CD4-positive, alpha-beta T cell treated with Interleukin-17A for 4 hours (primary cell): Measurements from ENCODE around the gene CELSR3.

Experiments
- DNase-seq: peaks from one replicate; pipeline ENCODE4 v3.0.0-alpha.2; 2020; ENCODE audit warnings: mixed read lengths

Gene CELSR3

DNA sequence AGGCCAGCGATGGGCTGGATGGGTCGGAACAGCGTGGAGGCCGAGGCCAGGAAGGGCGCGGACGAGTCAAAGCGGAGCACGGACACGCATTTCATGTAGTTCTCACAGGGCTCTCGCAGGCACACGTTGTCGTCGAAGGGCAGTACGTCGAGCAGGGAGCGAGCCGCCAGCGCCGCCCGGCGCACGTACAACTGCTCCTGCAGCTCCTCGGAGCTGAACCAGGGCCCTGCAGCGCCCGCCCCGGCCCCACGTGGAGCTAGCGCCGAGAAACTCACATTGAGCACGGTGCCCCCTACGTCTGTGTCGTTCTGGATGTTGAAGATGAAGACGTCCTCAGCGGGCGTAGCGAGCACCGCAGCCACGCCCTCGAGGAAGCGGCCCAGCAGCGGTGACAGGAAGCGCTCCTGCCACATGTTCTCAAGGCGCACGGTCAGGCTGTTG lies 5.8 kb downstream of the CELSR3 start:
- peak; percentile 22 for DNase-seq

DNA sequence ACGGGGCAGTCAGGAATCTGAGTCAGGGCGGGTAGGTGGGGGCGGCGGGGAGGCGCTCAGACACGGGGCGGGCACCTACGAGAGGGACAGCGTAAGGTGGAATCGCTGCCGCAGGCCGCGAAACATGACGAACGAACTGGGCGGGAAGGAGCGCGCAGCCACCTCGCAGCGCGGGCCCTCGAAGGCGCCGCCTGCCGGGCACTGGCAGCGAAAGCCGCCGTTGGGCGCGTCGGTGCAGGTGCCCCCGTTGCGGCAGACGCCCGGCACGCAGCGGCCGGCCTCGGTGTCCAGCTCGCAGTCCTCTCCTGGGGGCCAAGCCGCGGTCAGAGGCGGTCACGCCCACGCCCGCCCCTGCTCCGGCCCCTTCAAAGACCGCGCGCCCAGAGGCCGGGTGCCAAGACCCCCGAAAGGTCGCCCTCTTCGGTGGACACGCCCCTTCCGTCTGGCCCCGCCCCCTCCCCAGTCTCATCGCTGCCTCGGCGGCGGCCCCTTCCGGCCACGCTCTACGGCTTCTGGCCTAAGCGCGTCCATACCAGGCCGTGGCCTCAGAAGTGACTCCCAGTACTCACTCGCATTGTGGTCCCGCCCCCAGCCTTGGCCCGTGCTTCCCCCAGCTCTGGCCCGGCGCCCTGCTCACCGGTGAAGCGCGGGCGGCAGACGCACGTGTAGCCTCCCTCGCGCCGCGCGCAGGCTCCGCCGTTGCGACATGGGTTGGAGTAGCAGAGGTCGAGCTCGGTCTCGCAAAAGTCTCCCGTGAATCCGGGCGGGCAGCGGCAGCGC lies 6.4 kb downstream of the CELSR3 start:
- peak; percentile 87 for DNase-seq

DNA sequence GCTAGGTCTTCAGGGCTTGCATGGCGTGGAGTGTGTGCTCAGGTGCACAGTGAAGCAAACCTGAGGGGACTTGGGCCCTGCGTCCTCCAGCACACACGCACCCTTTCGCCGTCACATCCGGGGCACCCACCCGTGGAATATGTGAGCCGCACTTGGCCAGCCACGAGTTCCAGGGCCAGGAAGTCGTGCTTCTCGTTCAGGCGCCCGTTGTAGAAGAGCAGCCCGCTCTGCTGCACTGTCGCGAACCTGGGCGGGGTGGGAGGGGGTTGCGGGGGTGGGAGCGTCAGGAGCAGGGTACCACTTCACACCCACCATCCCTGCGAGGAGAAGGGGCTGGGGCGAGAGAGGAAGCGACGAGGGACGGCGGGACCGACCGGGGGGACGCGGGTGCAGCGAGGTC lies 7.1 kb downstream of the CELSR3 start:
- DNase-seq: peak; percentile 59

DNA sequence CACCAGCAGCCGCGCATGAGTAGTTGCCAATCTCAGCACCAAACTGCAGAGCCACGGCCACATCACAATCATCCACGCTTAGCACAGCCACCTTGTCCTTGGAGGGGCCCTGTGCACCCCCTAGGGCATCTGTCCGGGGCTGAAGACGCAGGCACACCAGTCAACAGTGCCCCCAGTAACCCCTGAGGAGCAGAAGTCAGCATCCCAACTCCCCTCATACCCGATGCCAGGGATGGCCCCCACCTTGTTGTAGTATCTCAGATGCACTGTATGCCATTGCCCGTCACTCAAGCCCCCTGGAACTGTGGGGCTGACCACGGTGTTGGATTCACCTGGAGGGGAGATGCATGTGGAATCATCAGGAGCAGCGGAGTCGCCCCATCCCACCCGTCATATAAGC lies 7.6 kb downstream of the CELSR3 start:
- no peak for DNase-seq

DNA sequence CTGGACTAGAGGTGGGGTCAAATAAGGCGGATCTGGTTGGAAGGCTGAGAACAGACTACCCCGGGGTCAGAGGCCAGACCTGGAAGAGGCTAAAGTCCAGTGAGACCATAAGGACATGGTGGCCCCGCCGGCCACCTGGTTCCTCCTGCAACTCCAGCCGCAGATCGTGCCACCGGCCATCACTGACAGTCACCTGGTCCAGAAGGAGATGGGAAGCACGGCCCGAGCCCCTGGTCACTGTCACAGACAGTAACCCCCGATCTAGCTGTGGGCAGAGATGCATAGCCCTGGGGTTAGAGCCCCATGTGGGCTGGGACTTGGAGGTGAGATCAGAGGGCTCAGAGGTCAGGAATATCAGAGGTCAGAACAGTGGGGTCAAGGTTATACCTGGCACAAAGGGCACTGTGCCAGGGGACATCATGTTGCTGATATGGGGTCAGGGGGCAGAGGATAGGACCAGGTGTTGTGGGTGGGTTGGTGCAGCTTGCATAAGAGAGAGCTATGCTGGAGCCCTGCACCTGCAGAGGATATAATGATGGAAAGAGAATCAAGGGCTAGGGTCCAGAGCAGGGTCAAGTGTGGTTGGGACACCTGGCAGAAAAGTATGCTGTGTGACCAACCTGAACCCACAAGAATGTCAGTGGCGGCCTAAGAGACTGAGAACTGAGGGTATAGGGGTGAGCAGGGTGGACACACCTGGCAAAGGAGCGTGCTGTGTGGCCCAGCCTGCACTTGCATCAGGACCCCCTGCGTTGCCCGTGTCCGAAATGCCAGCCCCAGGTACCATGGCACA lies 9.6 kb downstream of the CELSR3 start:
- DNase-seq: no peak

DNA sequence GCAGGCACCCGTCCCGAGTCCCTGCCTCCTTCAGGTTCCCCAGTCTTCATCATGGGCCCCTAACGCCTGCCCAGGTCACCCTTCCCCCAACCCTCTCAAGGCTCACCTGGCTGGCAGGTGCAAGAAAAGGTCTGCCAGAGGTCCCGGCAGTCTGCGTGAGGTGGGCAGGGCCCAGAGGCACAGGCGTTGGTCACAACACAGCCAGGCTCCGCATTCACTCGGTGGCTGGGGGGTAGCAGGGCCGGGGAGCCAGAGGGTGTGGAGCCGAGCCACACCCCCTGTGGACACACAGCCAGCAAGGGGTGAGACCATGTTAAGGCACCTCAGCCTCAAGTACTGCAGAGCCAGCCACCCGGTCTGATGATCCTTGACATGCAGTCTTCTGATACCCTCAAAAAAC lies 10.9 kb downstream of the CELSR3 start:
- DNase-seq: no peak

DNA sequence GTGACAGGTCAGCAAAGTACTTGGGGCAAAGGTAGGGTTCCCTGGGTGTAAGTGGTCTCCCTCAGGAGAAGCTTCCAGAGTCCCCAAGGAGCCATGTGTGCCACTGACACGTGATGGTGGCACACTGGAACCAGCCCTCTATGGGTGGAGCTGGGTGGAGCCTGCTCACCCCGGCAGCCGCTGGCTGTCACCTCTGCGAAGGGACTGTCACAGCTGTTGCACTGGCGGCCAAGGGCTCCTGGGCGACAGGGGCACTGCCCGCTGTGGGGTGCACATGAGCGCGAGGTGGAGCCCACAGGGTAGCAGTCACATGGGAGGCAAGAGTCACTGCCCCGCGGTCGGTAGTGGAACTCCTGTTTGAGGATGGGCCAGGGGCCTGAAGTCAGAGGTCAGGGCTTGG lies 12.0 kb downstream of the CELSR3 start:
- DNase-seq: no peak

DNA sequence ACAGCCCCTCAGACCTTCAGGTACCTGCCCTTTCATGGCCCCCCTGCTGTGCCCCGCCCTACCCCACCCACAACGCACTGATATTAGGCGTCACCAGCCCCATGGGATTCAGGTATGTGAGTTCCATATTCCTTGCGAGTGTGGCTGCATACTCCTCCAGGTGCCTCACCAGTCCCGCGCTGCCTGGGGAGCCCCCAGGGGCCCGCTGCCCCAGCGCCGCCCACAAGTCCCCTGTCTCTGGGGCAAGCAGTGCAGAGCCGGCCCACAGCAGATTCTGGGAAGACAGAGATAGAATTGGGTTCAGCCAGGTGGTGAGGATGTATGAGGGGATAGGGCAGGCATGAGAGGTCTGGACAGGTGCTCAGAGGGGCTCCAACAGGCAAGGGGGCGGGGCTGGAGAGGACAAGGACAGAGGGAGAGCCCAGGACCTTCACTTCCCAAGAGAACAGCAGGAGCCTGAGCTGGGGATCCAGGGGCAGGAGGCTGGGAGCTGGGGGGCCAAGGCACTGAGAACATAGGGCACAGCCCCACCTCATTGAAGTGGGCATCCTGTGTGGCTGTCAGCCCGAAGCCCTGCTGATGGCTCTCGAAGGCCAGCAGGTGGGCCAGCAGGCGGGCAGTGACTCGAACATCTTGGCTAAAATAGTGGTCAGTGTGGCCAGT lies 14.4 kb downstream of the CELSR3 start:
- DNase-seq: no peak

DNA sequence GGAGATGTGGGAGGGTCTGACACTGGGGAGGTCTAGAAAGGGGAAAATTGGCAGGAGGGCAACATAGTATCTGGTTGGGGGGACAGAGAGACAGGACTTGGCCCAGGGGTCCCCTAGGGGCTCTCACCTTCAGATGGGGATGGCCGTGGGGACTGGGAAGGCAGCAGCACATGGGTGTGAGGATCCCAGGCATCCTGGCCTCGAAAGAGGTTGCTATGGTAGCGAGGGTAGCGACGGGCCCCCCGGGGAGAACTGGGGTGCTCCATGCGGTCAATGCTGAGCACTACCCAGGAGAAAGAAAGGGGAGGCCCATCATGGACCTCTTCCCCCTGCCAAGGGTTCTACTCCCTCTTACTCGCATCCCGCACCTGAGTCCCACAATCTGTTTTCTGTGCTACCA lies 15.0 kb downstream of the CELSR3 start:
- no peak for DNase-seq

DNA sequence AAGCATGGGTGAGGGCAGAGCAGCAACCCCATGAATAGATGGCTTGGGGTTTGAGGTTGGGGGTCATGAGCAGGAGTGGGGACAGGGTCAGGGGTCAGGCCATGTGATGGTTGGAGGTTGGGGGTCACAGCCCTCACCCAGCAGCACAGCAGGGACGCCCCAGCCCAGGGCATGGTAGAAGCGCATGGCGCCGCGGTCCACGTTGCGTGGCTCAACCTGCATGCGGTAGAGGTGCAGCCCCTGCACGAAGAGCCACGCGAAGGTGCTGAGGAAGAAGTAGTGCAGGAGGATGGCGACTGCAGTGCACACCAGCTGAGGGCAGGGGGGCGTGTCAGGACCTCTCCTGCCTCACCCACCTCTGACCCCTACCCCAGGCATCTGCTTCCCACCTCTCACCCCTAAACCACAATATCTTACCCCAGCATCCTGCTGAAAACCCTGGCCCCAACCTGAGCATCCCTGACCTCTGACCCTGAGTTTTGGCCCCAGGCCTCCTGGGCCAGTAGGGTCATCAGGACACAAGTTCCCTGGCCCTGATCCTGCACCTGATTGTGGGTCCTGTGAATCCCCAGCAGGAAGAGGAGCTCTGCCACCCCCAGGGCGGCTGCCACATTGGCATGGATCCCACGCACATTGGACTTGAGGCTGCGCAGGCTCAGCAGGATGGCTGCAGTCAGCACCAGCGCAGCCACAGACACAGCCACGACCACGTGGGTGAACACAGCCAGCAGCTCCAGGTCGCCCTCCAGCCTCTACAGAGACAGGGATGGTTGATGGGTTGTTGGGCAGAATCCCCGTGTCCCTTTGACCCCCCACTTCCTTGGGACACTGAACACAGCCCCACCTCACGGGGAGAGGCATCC lies 17.6 kb downstream of the CELSR3 start:
- DNase-seq: no peak

DNA sequence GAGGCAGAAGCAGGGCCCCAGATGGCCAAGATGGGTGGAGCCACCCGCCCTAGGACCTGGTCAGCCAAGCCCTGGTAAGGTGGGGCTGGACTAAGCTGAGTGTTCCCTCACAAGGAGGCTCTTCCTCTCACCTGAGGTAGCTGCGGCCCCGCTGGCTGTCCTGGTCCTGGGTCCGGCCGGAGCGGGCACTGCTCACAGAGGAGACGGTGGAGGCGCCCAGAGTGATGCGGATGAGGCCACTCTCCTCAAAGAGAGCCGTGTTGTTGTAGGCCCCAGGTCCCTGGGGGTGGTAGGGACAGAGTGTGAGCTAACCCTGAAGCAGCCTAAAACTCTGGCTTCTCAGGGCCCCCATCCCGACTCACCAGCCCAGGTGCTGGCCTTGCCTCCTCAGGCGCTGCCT lies 20.1 kb downstream of the CELSR3 start:
- DNase-seq: no peak

DNA sequence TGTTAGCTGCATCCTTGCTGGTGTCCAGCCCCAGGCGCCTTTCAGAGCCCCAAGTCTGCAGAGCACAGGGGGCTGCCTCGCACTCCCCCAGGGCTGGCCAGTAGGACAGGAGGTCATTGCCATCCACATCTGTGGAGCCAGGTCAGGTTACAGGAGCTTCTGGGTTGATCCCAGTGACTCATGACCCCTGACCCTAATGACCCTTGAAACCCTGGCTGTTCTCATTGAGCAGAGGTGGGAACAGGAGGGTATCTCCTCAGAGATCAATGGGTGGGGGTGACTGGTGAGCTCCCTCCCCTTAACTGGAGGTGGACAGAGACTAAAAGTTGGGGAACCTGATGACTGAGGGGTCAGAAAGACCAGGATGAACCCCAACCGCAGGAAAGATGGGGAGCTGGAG lies 21.3 kb downstream of the CELSR3 start:
- DNase-seq: no peak

DNA sequence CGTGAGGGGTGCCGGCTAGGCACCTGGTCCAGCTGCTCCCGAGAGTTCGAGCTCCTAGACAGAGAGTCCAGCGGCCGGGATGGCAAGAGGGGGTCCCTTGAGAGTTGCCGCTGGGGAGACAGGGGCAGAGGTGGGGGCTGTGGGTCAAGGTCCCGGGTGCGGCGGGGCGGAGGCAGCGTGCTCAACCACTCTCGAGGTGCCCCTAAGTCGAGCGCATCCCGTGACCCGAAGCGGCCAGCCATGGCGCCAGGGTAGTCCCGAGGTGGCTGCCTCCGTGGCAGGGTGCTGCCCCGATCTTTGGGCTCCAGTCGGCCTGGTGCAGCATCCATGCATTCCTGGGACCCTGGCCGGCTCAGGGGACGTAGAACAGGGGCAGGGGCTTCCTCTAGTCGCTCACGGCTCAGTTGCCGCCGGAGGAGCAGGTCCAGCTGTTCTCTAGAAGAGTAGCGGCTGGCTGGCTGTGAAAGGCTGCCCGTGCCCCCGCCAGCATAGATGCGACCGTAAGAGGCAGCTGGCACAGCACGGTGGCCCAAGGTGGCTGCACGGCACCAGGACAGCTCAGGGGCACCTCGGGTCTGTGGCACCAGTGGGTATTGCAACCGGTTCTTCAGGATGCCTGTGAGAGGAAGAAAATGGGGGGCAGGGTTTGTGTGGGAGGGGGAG lies 22.6 kb downstream of the CELSR3 start:
- DNase-seq: no peak

DNA sequence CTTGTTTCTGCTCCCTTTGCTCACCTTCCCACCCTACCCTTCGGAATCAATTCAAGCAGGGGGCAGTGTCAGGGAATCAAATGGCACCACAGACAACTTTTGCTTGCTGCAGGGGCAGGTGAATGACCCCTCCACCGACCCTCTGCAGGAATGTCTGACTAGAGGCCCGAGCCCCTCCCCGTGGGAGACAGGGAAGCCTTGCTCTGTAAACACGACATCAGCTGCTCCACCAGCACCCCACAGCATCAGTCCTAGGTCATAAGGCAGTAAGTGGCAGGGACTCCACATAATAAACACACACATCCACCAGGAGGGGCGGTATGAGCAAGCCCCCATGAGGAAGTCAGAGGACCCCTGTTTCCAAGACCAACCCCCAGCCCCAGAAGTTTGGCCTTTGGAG lies 25.4 kb downstream of the CELSR3 start:
- DNase-seq: no peak

DNA sequence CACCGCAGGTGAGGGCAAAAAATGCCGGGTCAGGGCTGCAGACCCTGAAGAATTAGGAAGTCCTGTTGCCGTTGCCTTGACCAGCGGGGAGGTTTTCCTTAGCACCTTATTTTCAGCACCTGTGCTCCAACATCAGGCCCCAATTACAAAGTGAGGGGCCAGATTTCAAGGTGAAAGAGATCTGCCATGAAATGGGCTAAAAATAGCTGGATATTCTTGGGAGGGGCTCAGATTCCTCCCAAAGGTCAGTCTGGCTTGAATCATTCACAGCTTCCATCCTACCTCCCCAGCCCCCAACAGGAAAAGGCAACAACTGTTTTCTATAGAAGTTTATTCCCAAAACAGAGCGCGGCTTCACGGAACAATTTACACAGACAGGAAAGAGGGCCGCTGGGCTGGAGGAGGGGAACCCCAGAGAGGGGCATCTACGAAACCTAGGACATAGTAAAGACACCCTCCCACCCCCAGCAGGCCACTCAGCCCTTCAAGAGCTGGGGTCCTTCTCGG lies 26.5 kb downstream of the CELSR3 start:
- DNase-seq: no peak

DNA sequence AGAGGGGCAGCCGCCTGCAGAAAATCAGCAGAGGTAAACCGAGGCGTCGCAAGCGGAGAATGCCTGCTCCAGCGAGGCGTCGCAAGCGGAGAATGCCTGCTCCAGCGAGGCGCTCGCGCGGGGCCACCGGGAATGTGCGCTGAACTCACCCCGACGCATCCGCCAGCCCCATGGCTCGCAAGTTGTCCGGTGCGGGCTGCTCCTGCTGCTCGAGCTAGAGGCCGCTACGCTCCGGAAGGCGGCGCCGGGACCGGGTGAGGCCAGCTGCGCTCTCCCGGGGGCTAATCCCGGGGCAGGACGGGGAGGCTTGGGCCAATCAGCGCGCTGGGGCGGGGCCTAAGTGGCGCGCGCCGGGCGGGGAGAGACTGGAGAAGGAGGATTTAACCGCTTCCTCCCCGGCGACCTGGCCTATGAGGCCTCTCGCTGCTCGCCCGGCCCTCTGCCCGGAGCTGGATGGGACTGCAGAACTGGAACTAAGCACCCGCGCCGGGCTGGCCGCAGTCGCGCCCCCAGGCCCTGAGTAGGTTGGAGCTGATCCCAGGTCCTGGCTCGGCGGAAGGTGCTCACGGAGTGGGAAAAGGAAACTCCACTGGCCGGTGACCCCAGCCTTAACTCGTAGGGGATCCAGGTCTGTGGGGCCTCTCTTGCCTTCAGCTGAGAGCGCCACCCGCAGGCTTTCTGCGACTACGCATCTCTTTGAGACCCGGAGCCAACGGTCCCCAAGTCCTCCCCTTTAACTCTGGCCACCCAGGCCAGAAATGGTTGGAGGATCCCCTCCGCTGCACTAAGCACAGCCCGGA lies 27.3 kb downstream of the CELSR3 start, which contains the start of gene SLC26A6:
Gene SLC26A6 (minus strand): TSS at position 240 of the 800 bp plus-strand sequence. CDS start 68 bp downstream, at position 172.
- DNase-seq: peak; percentile 96

DNA sequence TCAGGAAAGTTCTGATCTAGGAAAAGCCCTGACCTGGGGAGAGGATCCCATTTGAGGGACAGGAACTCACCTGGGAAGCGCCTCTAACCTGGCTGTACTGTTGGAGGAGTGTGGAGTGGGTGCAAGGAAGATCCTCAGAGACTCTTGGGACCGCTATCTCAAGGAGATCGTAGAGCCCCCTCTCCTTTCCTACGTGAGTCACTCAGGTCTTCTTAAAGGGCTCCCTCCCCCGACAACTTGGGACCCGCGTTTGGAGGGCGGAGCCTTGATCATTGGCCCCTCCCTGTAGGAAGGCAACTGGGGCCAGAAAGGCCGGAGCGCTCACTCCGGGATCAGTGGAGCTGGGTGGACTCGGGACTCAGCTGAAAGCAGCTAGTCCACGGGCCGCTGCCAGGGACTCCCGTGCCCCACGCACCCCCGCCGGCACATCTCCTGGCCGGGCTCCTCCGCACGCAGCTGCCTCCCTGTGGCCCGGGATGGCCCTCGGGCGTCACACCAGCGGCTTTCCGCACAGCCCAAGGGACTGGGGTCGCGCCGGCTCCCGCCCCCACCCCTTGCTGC lies 27.9 kb downstream of the CELSR3 start:
- peak; percentile 71 for DNase-seq

DNA sequence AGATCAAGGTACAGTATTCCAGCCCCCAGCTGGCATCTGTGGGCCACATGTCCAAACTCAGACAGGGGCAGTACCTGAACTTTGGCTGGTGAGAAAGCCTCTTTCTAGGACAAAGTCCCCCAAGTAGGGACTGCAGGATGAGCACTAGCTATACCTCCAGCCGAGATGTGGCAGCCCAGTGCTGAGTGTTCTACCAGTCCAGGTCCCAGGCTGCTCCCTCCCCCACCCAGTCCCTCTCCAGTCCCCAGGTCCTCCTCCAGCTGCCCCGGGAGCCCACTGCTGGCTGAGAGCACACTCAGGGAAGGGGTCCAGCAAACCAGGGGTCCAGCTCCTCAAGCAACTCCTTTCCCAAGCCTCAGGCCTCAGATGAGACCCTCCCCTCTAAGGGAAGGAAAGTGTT lies 28.9 kb downstream of the CELSR3 start:
- DNase-seq: no peak

DNA sequence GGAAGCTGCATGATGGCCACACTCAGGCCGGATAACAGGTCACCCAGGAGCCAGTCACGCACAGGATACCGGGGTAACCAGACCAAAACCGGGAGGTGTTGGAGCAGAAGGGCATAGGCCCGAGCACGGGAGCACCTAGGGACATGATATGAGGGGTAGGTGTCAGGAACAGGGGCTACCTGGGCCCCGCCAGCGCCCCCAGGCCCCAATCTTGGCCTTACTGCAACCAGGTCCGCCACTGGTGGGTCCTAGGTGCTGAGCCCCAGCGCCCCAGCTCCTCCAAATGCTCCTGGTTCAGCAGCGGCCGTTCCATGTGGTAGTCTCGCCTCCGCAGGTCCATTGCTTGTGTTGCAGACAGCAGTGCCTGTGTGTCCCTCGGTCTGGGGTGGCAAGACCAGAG lies 29.4 kb downstream of the CELSR3 start:
- DNase-seq: no peak
